HUES6 (cell line): ENCODE results near the gene RNPS1.
"Not testable (repeated sequence)": the region's sequence is repeated elsewhere in the genome, so short reads cannot be mapped to it uniquely, and the experiment has no call there.

Experiments used
- H3K27ac ChIP-seq: 2 replicates; pipeline ENCODE4 v1.7.0; 2013; ENCODE audit warnings: low read depth, mild to moderate bottlenecking, low read length, inconsistent platforms
- H3K27me3 ChIP-seq: 2 replicates; pipeline ENCODE4 v1.6.1; 2013; ENCODE audit warnings: low read length; ENCODE audit not compliant: control insufficient read depth, insufficient read depth
- H3K36me3 ChIP-seq: 2 replicates; pipeline ENCODE4 v1.6.1; 2013; ENCODE audit warnings: low read length; ENCODE audit not compliant: control insufficient read depth, insufficient read depth
- H3K4me1 ChIP-seq: 2 replicates; pipeline ENCODE4 v1.6.1; 2013; ENCODE audit warnings: low read length; ENCODE audit not compliant: control insufficient read depth, insufficient read depth
- H3K4me3 ChIP-seq: 2 replicates; pipeline ENCODE4 v1.5.1; 2013; ENCODE audit warnings: low read depth, low read length
- H3K9ac ChIP-seq: one replicate; pipeline ENCODE4 v1.6.1; 2013; ENCODE audit warnings: mild to moderate bottlenecking, low read length
- H3K9me3 ChIP-seq: 2 replicates; pipeline ENCODE4 v1.6.1; 2013; ENCODE audit warnings: low read depth, low read length; ENCODE audit not compliant: control insufficient read depth, insufficient read depth

Gene RNPS1

DNA sequence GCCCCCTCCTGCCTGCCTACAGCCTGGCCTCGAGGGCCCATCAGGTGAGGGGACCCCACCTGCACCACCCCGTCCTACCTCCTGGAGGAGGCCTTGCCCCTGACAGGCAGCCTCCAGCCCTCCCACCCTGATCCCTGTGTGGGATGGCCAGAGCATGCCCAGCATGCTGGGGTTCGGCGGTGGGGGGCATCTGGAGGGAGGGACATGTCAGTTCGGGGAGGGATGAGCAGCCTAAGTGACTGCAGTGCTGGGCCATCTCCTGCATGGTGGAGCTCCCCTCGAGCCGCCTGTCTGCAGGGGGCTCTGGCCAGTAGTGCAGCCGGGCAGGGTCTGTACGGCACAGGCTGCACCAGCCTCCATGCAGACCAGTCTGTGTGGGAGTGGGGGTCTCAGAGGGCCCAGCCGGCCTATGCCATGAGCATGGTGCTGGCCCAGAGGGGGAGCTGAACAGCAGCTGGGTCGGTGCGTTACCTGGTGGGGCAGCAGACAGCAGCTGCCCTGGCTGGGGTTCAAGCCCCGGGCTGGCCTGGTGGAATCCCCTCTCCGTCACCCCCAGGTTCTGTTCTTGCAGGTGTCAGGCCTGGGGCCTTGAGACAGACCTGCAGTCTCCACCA is 4.0 kb upstream of the RNPS1 start:
- Histone ChIP-seq H3K9ac (no peak overlapping the region), H3K36me3 (0 out of 2 replicates have a peak, but pooled peaks cover 3% of the 10 kb centered on the region), H3K27me3 (no peaks in the 10 kb centered on the region), H3K4me3 (no peak overlapping the region), H3K27ac (no peak overlapping the region), H3K4me1 (peaks cover 7% of the 10 kb centered on the region; the same call in 1 of the 2 replicates), H3K9me3 (no peaks in the 10 kb centered on the region)

DNA sequence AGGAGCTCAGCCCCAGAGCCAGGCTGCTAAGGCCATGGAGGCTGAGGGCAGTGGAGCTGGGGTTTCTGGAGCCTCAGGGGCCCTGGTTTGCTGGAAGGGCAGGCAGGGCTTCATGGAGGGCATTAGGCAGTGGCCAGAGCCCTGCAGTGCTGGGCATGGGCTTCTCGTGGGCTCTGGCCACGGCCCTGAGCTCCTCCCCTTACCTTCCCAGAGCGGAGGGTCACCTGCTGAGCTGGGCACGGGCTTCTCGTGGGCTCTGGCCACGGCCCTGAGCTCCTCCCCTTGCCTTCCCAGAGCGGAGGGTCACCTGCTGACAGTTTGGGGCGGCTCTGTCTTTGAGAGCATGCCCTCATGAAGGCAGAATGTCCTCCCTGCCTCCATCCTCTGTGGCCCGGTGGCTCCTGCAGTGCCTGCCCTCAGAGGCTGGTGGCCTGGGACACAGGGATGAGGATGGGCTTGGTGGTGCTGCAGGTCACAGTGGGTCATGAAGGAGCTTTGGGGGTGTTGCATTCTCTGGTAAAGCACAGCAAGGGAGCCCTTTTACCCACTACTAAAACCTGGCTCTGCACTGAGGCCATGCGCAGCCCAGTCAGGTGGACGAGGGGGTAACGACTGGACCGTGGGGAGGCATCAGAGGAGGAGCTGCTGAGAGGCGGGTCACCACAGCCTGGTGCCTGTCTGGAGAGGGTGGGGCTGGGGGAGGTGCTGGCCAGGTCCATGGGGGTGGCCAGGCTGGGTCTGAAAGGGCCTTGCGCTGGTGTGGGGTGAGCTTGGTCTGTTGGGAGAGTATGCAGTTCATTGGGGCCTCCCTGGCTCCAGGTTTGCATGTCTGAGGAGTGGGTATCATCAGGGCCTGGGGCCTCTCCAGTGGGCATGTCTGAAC is 2.9 kb upstream of the RNPS1 start:
- no peaks in the 10 kb centered on the region for H3K27me3 ChIP-seq
- H3K36me3 ChIP-seq: peaks cover 5% of the 10 kb centered on the region
- H3K9me3 ChIP-seq: no peaks in the 10 kb centered on the region
- H3K27ac ChIP-seq: no peak overlapping the region
- no peak overlapping the region for H3K4me3 ChIP-seq
- H3K9ac ChIP-seq: no peak overlapping the region
- peaks cover 7% of the 10 kb centered on the region; the same call in 1 of the 2 replicates for H3K4me1 ChIP-seq

DNA sequence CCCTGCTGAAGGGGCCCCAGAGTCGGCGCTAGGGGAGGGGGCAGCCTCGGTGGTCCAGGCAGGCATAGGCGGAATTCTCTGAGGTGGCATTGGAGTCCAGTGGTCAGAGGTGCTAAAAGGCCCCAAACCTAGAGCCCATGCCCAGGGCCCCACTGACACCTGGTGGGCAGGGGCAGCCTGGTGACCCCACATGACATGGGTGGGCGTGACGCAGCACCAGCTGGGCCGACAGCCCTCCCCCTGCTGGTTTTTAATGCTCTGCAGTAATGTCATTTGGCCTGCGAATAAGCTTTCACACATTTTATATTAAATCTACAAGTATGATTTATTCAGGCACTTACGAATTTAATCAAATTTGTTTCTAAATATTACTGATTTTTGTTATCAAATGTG is 2.1 kb upstream of the RNPS1 start:
- Histone ChIP-seq H3K27me3 (no peaks in the 10 kb centered on the region), H3K4me3 (no peak overlapping the region), H3K27ac (no peak overlapping the region), H3K4me1 (peaks cover 7% of the 10 kb centered on the region; the same call in 1 of the 2 replicates), H3K36me3 (peaks cover 9% of the 10 kb centered on the region), H3K9me3 (no peaks in the 10 kb centered on the region), H3K9ac (no peak overlapping the region)

DNA sequence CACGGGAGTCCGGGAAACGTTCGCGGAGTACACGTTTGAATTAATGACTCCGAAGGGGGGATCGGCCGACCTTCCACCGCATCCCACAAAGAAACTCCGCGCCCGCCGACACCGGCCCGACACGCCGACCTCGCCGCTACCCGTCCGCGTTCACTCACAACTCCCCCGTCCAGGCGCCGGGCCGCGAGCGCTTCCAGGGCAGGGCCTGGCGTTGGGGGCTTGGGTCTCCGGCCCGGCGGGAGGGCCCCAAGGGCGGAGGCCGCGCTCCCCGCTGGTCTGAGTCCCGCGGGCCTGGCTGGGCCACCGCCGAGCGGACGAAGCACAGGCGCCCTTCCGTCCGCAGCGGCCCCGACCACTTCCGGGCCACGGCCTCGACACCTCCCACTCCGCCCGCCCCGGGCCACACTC is 417 bp downstream of the RNPS1 start:
- Histone ChIP-seq H3K9ac (peak overlapping the region; percentile 93), H3K27ac (peak overlapping the region; percentile 96), H3K36me3 (peaks cover 32% of the 10 kb centered on the region), H3K4me3 (peak overlapping the region; percentile 94)
- not testable (repeated sequence) for H3K27me3 ChIP-seq, H3K4me1 ChIP-seq, H3K9me3 ChIP-seq

DNA sequence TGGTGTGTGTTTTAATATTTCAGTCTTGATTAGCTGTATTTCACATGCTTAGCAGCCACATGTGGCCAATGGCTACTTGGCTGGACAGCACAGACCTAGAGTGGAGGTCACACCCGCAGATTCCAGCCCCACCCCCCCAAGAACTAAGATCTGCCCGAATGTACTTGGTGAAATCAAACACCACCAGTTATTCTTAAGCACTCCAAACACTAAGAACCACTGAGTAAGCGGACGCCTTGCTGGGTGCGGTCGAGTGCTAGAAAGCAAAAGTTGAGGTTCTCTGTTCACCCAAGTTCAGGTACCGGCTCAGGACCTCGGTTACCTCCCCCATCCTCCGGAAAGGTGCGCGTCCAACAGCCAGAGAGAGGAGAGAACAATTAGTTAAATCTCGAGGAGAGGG is 1.0 kb downstream of the RNPS1 start:
- H3K27me3 ChIP-seq, H3K4me1 ChIP-seq, H3K9me3 ChIP-seq: not testable (repeated sequence)
- Histone ChIP-seq H3K36me3 (peaks cover 38% of the 10 kb centered on the region), H3K4me3 (peak overlapping the region; percentile 94), H3K9ac (peak overlapping the region; percentile 93), H3K27ac (peak overlapping the region; percentile 96; the same call in 1 of the 2 replicates)

DNA sequence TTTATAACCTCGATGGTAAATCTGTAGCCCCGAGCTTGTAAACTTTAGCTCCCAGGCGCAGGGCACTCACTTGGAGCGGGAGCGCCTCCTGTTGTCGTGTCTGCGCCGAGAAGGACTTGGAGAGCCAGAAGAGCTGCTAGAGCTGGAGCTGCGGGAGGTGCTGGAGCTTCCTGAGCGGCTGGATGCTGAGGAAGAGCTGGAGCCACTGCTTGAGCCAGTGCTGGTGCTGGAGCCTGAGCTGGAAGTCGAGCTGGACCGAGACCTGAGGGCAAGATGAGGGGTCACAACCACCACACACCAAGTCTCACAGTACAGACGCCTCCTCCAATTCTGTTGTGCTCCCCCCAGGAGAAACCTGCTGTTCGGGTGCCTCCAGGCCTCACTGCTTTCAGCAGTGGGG is 4.9 kb downstream of the RNPS1 start:
- not testable (repeated sequence) for H3K27me3 ChIP-seq, H3K4me1 ChIP-seq, H3K9me3 ChIP-seq, H3K4me3 ChIP-seq, H3K9ac ChIP-seq, H3K27ac ChIP-seq
- H3K36me3 ChIP-seq: peaks cover 76% of the 10 kb centered on the region

DNA sequence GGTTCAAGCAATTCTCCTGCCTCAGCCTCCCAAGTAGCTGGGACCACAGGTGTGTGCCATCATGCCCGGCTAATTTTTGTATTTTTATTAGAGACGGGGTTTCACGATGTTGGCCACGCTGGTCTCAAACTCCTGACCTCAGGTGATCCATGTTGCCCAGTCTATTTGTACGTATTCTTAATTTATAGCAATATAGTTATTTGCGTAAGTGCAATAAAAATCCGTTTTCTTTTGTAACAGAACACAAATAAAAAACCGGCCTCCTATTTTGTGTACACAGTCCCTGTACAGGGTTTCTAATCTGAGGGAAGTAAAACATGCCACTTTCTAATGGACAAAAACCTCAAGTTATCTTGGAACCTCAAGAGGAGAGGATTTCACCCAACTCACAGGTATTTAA is 7.7 kb downstream of the RNPS1 start:
- H3K9me3 ChIP-seq: no peaks in the 10 kb centered on the region
- H3K27ac ChIP-seq: no peak overlapping the region
- no peaks in the 10 kb centered on the region for H3K27me3 ChIP-seq
- H3K4me1 ChIP-seq: no peaks in the 10 kb centered on the region
- H3K9ac ChIP-seq: no peak overlapping the region
- H3K4me3 ChIP-seq: no peak overlapping the region
- H3K36me3 ChIP-seq: peaks cover 99% of the 10 kb centered on the region

DNA sequence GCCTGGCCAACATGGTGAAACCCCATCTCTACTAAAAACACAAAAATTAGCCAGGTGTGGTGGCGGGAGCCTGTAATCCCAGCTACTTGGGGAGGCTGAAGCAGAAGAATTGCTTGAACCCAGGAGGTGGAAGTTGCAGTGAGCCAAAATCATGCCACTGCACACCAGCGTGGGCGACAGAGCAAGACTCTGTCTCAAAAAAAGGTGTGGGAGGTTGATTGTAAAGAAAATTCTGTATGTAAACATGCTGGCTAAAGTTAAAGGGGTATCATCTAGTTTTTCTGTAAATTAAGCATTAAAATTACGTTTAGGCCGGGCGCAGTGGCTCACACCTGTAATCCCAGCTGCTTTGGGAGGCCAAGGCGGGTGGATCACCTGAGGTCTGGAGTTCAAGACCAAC is 9.4 kb downstream of the RNPS1 start:
- not testable (repeated sequence) for H3K9me3 ChIP-seq, H3K27me3 ChIP-seq, H3K4me1 ChIP-seq, H3K27ac ChIP-seq, H3K9ac ChIP-seq, H3K4me3 ChIP-seq
- peaks cover 98% of the 10 kb centered on the region for H3K36me3 ChIP-seq

DNA sequence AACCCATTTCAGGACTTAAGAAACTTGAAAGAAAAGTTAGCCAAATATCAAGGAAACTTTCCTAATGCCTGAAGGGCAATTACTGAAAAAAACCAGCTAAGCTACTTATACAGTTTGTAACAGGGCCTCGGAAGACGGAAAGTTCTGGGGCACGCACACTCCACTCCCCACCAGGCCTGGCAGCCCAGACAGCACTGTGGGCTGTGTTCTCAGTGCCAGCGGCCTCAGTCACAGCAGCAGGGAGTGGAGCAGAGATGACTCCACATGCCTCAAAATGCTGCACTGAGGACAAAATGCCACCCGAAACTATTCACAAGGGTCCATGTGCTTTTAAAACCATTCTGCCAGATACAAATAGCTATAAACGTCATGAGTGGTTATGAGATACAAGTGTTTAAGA is 10.2 kb downstream of the RNPS1 start:
- no peak overlapping the region for H3K4me3 ChIP-seq
- H3K4me1 ChIP-seq: 0 out of 2 replicates have a peak, but pooled peaks cover 1% of the 10 kb centered on the region
- H3K9me3 ChIP-seq: no peaks in the 10 kb centered on the region
- H3K27me3 ChIP-seq: no peaks in the 10 kb centered on the region
- H3K27ac ChIP-seq: no peak overlapping the region
- H3K36me3 ChIP-seq: peaks cover 98% of the 10 kb centered on the region
- H3K9ac ChIP-seq: no peak overlapping the region

DNA sequence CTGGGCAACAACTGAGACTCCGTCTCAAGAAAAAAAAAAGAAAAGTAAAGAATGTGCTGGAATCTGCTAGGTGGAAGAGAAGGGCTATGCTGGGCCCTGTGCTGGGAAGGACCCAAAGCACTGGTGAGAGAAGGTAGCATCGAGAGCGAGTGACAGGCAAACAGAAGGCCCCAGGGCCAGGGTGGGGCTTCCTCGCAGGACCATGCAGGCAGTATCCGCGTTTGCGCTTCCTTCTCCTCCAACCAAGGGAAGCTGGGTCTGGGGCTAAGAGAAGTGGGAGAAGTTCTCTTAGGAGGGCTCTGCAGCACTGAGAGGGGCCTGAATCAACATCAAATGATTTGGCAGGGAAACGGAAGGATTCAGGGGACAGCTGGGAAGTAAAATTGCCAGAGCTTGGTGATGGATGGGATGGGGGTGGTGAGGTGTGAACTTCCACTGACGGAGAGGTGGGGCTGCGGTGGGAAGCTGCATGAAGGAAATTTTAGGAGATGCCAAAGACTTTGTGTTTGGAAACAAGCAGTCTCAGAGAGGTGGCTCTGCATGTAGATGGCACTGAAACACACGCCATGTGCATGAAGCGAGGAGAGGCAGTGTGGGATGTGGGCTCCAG is 11.3 kb downstream of the RNPS1 start:
- no peaks in the 10 kb centered on the region for H3K9me3 ChIP-seq
- H3K27ac ChIP-seq: no peak overlapping the region
- peaks cover 95% of the 10 kb centered on the region for H3K36me3 ChIP-seq
- H3K4me3 ChIP-seq: no peak overlapping the region
- no peak overlapping the region for H3K9ac ChIP-seq
- peaks cover 10% of the 10 kb centered on the region; the same call in 1 of the 2 replicates for H3K4me1 ChIP-seq
- no peaks in the 10 kb centered on the region for H3K27me3 ChIP-seq

DNA sequence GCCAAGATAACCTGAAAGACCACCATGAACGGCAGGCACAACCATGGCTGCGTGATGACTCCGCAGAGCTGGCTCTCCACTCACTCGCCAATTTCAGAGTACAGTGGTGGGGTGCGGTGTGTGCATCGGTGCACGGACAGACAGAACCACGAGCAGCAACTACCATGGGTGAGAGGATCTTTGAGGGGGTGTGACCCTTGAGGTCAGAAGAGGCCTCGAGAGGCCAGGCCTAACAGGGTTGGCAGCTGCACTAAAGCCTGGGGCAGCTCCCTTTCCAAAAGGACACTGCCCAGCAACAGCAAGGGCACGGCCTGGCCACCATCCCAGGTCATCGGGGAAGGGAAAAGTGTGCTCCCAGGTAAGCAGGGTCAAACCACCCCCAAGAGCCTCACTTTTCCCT is 14.6 kb downstream of the RNPS1 start:
- Histone ChIP-seq H3K4me1 (peaks cover 10% of the 10 kb centered on the region; the same call in 1 of the 2 replicates), H3K36me3 (peaks cover 71% of the 10 kb centered on the region)

More for the DNA sequence above, 14.6 kb downstream of the RNPS1 start:
- Histone ChIP-seq H3K4me3 (no peak overlapping the region), H3K27ac (no peak overlapping the region), H3K9me3 (no peaks in the 10 kb centered on the region), H3K9ac (no peak overlapping the region), H3K27me3 (no peaks in the 10 kb centered on the region)
